Activated CD4-positive, alpha-beta memory T cell treated with anti-CD3 and anti-CD28 coated beads for 36 hours (primary cell): ENCODE results near the gene OLFML1. TPM values are rescaled to one million over a fixed set of nuclear protein-coding genes. Genes with fewer than 3 reads are reported as not detected.

Source experiments
- CTCF ChIA-PET: fragments of 350-600 bp; sonication (Branson Sonifier 250); formaldehyde crosslinking; loops from one replicate; lab custom pipeline; 2021; ENCODE audit warnings: antibody characterized with exemption, inconsistent platforms; lab: Charles Lee
- POLR2A ChIA-PET: fragments of 350-600 bp; sonication (Branson Sonifier 250); formaldehyde crosslinking; loops from one replicate; lab custom pipeline; 2021; ENCODE audit warnings: antibody characterized with exemption; lab: Charles Lee
- DNase-seq: peaks from one replicate; pipeline ENCODE4 v3.0.0-alpha.2; 2020
- H3K27ac Mint-ChIP-seq: one replicate; pipeline ENCODE4 v1.8.0; 2021; ENCODE audit warnings: mixed read lengths
- H3K27me3 Mint-ChIP-seq: one replicate; pipeline ENCODE4 v1.8.0; 2021; ENCODE audit warnings: mixed read lengths
- H3K36me3 Mint-ChIP-seq: one replicate; pipeline ENCODE4 v1.8.0; 2021; ENCODE audit warnings: mixed read lengths
- H3K4me1 Mint-ChIP-seq: one replicate; pipeline ENCODE4 v1.8.0; 2021; ENCODE audit warnings: low read depth, mixed read lengths
- H3K4me3 Mint-ChIP-seq: one replicate; pipeline ENCODE4 v1.8.0; 2021; ENCODE audit warnings: mild to moderate bottlenecking, mixed read lengths
- H3K9me3 Mint-ChIP-seq: one replicate; pipeline ENCODE4 v1.8.0; 2021; ENCODE audit warnings: mixed read lengths
- intact Hi-C: fragments of 100-400 bp; cut with micrococcal nuclease; formaldehyde crosslinking; loops from one replicate; pipeline ENCODE4 v1.15.1; 2023
- total RNA-seq, 2 experiments: library from RNA; stranded (reverse); gene quantifications; one replicate each; pipeline ENCODE4 v1.2.3, GENCODE V29; 2021

Gene OLFML1
- total RNA-seq, 2 experiments from 2014 or later = not detected

GRCh38 chr11:7525424-7525823 lies 40.1 kb downstream of the OLFML1 start:
- no peak for DNase-seq
- H3K36me3 Mint-ChIP-seq = no peaks in the 10 kb centered on the region
- ChIA-PET POLR2A (no interaction called here), CTCF (interaction anchor here (1.3 to 5.2 kb wide), 2 partner anchors 12 to 34 kb away, joined by 3 to 34 read pairs; partner anchors contain the start of gene PPFIBP2)
- intact Hi-C loops = no loop called here
- no peak overlapping the region for H3K27ac Mint-ChIP-seq
- H3K27me3 Mint-ChIP-seq = no peaks in the 10 kb centered on the region
- peaks cover 57% of the 10 kb centered on the region for H3K4me1 Mint-ChIP-seq
- H3K9me3 Mint-ChIP-seq = no peaks in the 10 kb centered on the region
- no peak overlapping the region for H3K4me3 Mint-ChIP-seq

DNA sequence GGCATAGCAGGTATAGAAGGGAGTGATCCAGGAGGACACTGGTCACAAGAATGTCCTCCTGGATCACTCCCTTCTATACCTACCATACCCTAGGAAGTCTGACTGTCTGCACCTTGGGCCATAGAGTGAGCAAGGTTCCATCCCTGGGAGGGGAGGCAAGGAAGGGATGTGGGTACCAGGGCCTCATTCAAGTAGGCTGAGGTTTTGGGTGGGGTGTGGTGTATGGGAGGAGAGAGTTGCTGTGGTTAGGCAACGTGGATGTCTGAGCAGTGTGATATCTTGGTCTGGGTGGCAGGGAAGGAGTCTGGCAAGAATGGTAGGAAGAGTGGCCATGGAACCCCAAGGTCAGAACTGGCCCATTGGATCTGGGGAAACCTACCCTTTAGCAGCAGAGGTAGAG lies 41.7 kb downstream of the OLFML1 start:
- H3K27me3 Mint-ChIP-seq = no peaks in the 10 kb centered on the region
- peak overlapping the region; percentile 25 for H3K27ac Mint-ChIP-seq
- peaks cover 67% of the 10 kb centered on the region for H3K4me1 Mint-ChIP-seq
- DNase-seq = peak; percentile 62
- ChIA-PET POLR2A (no interaction called here), CTCF (interaction anchor here (1.3 kb wide), 1 partner anchor 14 kb away, joined by 5 read pairs; no protein-coding TSS in a partner anchor)
- no peaks in the 10 kb centered on the region for H3K36me3 Mint-ChIP-seq
- no peaks in the 10 kb centered on the region for H3K9me3 Mint-ChIP-seq
- H3K4me3 Mint-ChIP-seq = no peak overlapping the region
- intact Hi-C loops = no loop called here

DNA sequence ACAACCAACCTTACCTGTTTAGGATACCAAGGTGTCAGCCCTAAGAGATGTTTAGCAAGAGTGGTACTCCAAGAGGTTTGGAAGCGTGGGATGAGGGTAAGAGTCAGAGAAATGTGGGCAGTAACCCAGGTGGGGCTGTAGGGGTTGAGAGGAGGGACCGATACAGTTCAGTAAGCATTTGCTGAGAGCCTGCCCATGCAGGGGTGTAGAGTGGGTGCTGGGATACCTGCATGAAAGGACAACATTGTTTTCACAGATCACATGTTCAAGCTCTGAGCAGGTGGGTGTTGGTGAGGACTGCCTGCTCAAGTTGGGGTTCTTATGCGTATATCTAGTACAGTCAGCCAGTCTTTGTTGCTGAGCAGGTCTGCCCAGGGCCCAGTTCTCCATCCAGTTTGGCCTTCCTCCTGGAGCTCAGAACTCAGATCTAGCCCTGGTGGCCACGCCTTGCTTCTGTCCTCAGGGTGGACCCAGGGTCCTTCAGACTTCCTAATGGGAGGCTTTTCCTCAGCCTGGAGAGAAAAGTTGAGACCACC lies 43.3 kb downstream of the OLFML1 start:
- Mint-ChIP-seq H3K4me3 (no peak overlapping the region), H3K27ac (no peak overlapping the region), H3K36me3 (no peaks in the 10 kb centered on the region), H3K9me3 (no peaks in the 10 kb centered on the region), H3K27me3 (no peaks in the 10 kb centered on the region), H3K4me1 (peaks cover 68% of the 10 kb centered on the region)
- POLR2A ChIA-PET = no interaction called here
- no peak for DNase-seq
- CTCF ChIA-PET = interaction anchor here (1.1 kb wide), 1 partner anchor 15 kb away, joined by 3 read pairs; the partner anchor contains the start of gene PPFIBP2
- intact Hi-C loops = no loop called here

GRCh38 chr11:7530013-7530640 lies 44.8 kb downstream of the OLFML1 start:
- peaks cover 68% of the 10 kb centered on the region for H3K4me1 Mint-ChIP-seq
- H3K9me3 Mint-ChIP-seq = no peaks in the 10 kb centered on the region
- ChIA-PET CTCF (interaction anchor here (0.8 kb wide), 1 partner anchor 165 kb away, joined by 3 read pairs; no protein-coding TSS in a partner anchor), POLR2A (no interaction called here)
- no peaks in the 10 kb centered on the region for H3K36me3 Mint-ChIP-seq
- no peaks in the 10 kb centered on the region for H3K27me3 Mint-ChIP-seq
- H3K27ac Mint-ChIP-seq = no peak overlapping the region
- DNase-seq = no peak
- intact Hi-C loops = no loop called here
- no peak overlapping the region for H3K4me3 Mint-ChIP-seq

DNA sequence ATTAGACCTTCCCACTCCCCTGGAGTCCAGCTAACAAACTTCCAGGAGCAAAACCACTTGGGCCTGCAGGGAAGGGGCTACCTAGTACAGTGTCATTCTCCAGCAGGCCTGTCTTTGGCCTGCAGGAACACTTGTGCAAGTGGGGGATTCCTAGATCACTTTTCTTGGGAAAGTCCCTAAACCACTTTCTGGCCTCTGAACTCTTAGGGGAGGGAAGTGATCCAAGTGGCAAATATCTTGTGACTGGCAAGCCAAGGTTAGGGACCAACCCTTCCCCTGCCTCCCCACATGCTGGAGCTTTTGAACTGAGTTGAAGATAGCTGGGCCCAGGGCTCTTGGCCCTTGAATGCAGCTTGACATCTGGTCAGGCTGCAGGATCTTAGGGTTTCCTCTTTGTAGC lies 45.7 kb downstream of the OLFML1 start:
- H3K27me3 Mint-ChIP-seq = no peaks in the 10 kb centered on the region
- peaks cover 63% of the 10 kb centered on the region for H3K4me1 Mint-ChIP-seq
- H3K4me3 Mint-ChIP-seq = no peak overlapping the region
- intact Hi-C loops = no loop called here
- H3K27ac Mint-ChIP-seq = no peak overlapping the region
- H3K9me3 Mint-ChIP-seq = no peaks in the 10 kb centered on the region
- ChIA-PET CTCF (no interaction called here), POLR2A (no interaction called here)
- H3K36me3 Mint-ChIP-seq = no peaks in the 10 kb centered on the region
- DNase-seq = no peak

- POLR2A ChIA-PET = no interaction called here
- Mint-ChIP-seq H3K27me3 (no peaks in the 10 kb centered on the region), H3K36me3 (no peaks in the 10 kb centered on the region), H3K4me1 (peaks cover 63% of the 10 kb centered on the region), H3K4me3 (no peak overlapping the region), H3K27ac (no peak overlapping the region), H3K9me3 (no peaks in the 10 kb centered on the region)
- no peak for DNase-seq
- CTCF ChIA-PET = no interaction called here
- intact Hi-C loops = no loop called here
Observed at GRCh38 chr11:7532405-7533145, 47.3 kb downstream of the OLFML1 start.

DNA sequence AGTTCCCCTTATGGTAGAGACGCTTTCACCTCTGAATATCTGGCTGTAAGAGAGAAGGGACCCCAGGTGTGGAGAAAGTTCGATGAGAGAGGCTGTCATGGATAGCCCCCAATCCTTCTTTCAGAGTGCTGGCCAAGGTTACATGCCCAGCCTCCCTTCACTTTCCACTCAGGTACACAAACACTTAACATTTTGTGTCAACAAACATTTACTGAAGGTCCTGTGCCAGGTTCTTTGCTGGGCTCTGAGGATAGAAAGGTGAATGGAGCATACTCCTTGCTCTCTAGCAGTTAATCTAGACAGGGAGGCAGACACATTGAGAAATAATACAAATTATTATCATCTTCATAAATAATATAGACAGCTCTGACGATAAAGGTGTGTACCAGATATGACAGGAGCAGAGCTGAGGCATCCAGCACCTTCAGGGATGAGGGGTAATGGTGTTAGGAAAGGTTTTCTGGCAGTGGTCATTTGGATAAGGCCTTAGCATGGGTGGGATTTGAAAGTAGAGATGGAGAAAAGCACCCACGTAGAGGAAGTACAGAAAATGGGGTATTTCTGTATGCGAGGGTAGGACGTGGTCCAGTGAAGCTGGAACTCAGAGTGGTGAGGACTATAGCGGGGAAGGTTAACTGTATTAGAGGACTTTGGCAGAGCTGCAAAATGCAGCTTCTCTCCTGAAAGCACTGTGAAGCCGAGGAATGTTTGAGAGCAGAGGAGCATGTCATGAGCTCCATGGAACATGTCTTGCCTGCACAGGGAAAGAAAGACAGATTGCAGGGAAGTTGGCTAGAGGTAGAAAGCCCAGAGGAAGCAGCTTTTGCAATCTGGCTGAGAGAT lies 48.1 kb downstream of the OLFML1 start:
- H3K27me3 Mint-ChIP-seq = no peaks in the 10 kb centered on the region
- no peak for DNase-seq
- no peaks in the 10 kb centered on the region for H3K36me3 Mint-ChIP-seq
- POLR2A ChIA-PET = interaction anchor here (1.1 kb wide), 1 partner anchor 18 kb away, joined by 4 read pairs; no protein-coding TSS in a partner anchor
- no peaks in the 10 kb centered on the region for H3K9me3 Mint-ChIP-seq
- H3K4me1 Mint-ChIP-seq = peaks cover 63% of the 10 kb centered on the region
- no peak overlapping the region for H3K27ac Mint-ChIP-seq
- intact Hi-C loops = no loop called here
- no peak overlapping the region for H3K4me3 Mint-ChIP-seq
- CTCF ChIA-PET = interaction anchor here (0.8 to 1.8 kb wide), 3 partner anchors 12 to 156 kb away, joined by 3 to 5 read pairs (median 4); partner anchors contain the start of gene PPFIBP2

GRCh38 chr11:7534042-7534378 lies 48.7 kb downstream of the OLFML1 start:
- no peaks in the 10 kb centered on the region for H3K27me3 Mint-ChIP-seq
- H3K36me3 Mint-ChIP-seq = no peaks in the 10 kb centered on the region
- H3K4me3 Mint-ChIP-seq = no peak overlapping the region
- peaks cover 60% of the 10 kb centered on the region for H3K4me1 Mint-ChIP-seq
- intact Hi-C loops = no loop called here
- no peak overlapping the region for H3K27ac Mint-ChIP-seq
- H3K9me3 Mint-ChIP-seq = no peaks in the 10 kb centered on the region
- CTCF ChIA-PET = interaction anchor here (0.6 to 1.8 kb wide), 4 partner anchors 12 to 155 kb away, joined by 3 to 5 read pairs (median 4); partner anchors contain the start of gene PPFIBP2
- DNase-seq = no peak
- POLR2A ChIA-PET = interaction anchor here (1.1 kb wide), 1 partner anchor 19 kb away, joined by 4 read pairs; no protein-coding TSS in a partner anchor

DNA sequence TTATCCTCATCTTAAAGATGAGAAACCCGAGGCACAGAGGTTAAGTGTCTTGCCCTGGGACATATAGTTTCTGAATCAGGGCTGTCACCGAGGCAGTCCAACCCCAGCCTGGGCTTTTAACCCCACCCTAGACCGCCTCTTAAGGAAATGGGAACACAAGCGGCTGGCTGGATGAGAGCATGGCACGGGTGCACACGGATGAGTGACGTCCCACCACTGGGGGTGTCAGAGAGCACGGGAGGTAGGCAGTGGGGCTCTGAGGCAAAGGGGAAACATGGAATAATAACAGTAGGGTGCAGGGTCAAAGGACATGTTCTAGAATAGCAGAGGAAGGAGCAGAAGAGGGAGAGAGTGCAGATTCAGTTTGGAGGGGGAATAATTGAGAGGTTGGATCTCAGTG lies 50.8 kb downstream of the OLFML1 start:
- Mint-ChIP-seq H3K27me3 (no peaks in the 10 kb centered on the region), H3K9me3 (no peaks in the 10 kb centered on the region), H3K36me3 (no peaks in the 10 kb centered on the region), H3K4me1 (peaks cover 55% of the 10 kb centered on the region), H3K4me3 (no peak overlapping the region), H3K27ac (no peak overlapping the region)
- CTCF ChIA-PET = interaction anchor here (3.9 kb wide), 1 partner anchor 22 kb away, joined by 33 read pairs; the partner anchor contains the start of gene PPFIBP2
- POLR2A ChIA-PET = no interaction called here
- no peak for DNase-seq
- intact Hi-C loops = no loop called here

- POLR2A ChIA-PET = no interaction called here
- CTCF ChIA-PET = interaction anchor here (3.9 kb wide), 1 partner anchor 24 kb away, joined by 33 read pairs; the partner anchor contains the start of gene PPFIBP2
- intact Hi-C loops = no loop called here
Observed at GRCh38 chr11:7537265-7537664, 52.0 kb downstream of the OLFML1 start.

DNA sequence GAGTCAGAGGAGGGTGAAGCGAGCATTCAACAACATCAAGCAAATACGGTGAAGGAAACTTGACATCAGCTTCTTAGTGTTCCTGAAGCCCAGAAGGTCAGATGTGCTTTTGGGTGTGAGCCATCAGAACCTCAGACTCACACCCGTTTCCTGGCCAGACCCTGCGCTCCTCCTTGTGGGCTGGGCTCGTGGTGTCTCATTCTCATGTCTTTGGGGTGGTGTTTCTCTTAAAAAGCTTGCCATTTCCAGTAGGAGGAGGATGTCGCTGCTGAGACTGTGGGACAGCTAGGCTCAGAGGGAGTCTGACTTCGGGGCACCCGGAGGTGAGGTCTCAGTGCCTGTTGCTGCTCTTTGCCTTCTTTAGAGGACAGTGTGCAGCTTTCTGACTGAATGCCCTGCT lies 52.7 kb downstream of the OLFML1 start:
- intact Hi-C loops = loop anchor here (2.0 kb wide), 1 partner anchor 25 kb away; the partner anchor contains the start of gene PPFIBP2
- ChIA-PET POLR2A (no interaction called here), CTCF (interaction anchor here (1.7 to 3.9 kb wide), 2 partner anchors 16 to 24 kb away, joined by 7 to 33 read pairs; partner anchors contain the start of gene PPFIBP2)
- peak; percentile 64 for DNase-seq
- peak overlapping the region; percentile 3 for H3K4me3 Mint-ChIP-seq
- no peaks in the 10 kb centered on the region for H3K9me3 Mint-ChIP-seq
- no peaks in the 10 kb centered on the region for H3K36me3 Mint-ChIP-seq
- no peak overlapping the region for H3K27ac Mint-ChIP-seq
- peaks cover 51% of the 10 kb centered on the region for H3K4me1 Mint-ChIP-seq
- no peaks in the 10 kb centered on the region for H3K27me3 Mint-ChIP-seq

More at GRCh38 chr11:7537265-7537664, 52.0 kb downstream of the OLFML1 start:
- Mint-ChIP-seq H3K4me3 (no peak overlapping the region), H3K36me3 (no peaks in the 10 kb centered on the region), H3K27ac (no peak overlapping the region), H3K9me3 (no peaks in the 10 kb centered on the region), H3K4me1 (peaks cover 51% of the 10 kb centered on the region), H3K27me3 (no peaks in the 10 kb centered on the region)
- no peak for DNase-seq
